ENCODE measurements around the gene ALG1. TPM values are rescaled to one million over a fixed set of nuclear protein-coding genes. Genes with fewer than 3 reads are reported as not detected.
"Not testable (repeated sequence)": the region's sequence is repeated elsewhere in the genome, so short reads cannot be mapped to it uniquely, and the experiment has no call there.

ALG1 gene
- total and polyA plus RNA-seq, 2 donors, result 19.0 to 20.1 TPM

- not testable (repeated sequence) for H3K36me3 ChIP-seq (ENCODE audit: control insufficient read depth in 2 of 2, insufficient read depth in 2 of 2, low read length in 1 of 2); H3K4me1 ChIP-seq (ENCODE audit: control insufficient read depth in 2 of 2, insufficient read depth in 2 of 2, low read length in 2 of 2); DNase-seq (ENCODE audit: low read depth in 6 of 9, low spot score in 9 of 9); H3K27ac ChIP-seq (ENCODE audit: low read depth in 1 of 2, low read length in 1 of 2); H3K9me3 ChIP-seq (ENCODE audit: control insufficient read depth in 2 of 2, insufficient read depth in 1 of 2, low read length in 1 of 2); H3K27me3 ChIP-seq (ENCODE audit: control insufficient read depth in 2 of 2, insufficient read depth in 1 of 2, low read length in 1 of 2); H3K4me3 ChIP-seq (ENCODE audit: low read length in 2 of 2)
- 17% methylated on average over 20 of the region's 20 CpGs for WGBS
These were observed 45.9 kb downstream of the ALG1 start for GRCh38 chr16:5117300-5118087.

- H3K4me3 ChIP-seq (ENCODE audit: low read length in 2 of 2); H3K27ac ChIP-seq (ENCODE audit: low read depth in 1 of 2, low read length in 1 of 2); H3K36me3 ChIP-seq (ENCODE audit: control insufficient read depth in 2 of 2, insufficient read depth in 2 of 2, low read length in 1 of 2); H3K27me3 ChIP-seq (ENCODE audit: control insufficient read depth in 2 of 2, insufficient read depth in 1 of 2, low read length in 1 of 2); H3K9me3 ChIP-seq (ENCODE audit: control insufficient read depth in 2 of 2, insufficient read depth in 1 of 2, low read length in 1 of 2); DNase-seq (ENCODE audit: low read depth in 6 of 9, low spot score in 9 of 9); H3K4me1 ChIP-seq (ENCODE audit: control insufficient read depth in 2 of 2, insufficient read depth in 2 of 2, low read length in 2 of 2): not testable (repeated sequence)
- 93% methylated on average over 3 of the region's 3 CpGs for WGBS
These were observed 59.9 kb downstream of the ALG1 start for GRCh38 chr16:5131467-5132004.

GRCh38 chr16:5132915-5133600 lies 61.4 kb downstream of the ALG1 start:
- not testable (repeated sequence) for DNase-seq (ENCODE audit: low read depth in 6 of 9, low spot score in 9 of 9); H3K9me3 ChIP-seq (ENCODE audit: control insufficient read depth in 2 of 2, insufficient read depth in 1 of 2, low read length in 1 of 2)
- WGBS, result 61% methylated on average over 13 of the region's 13 CpGs

GRCh38 chr16:5134739-5135452 lies 63.3 kb downstream of the ALG1 start:
- not testable (repeated sequence) for H3K4me1 ChIP-seq (ENCODE audit: control insufficient read depth in 2 of 2, insufficient read depth in 2 of 2, low read length in 2 of 2); DNase-seq (ENCODE audit: low read depth in 6 of 9, low spot score in 9 of 9)

More at GRCh38 chr16:5132915-5133600, 61.4 kb downstream of the ALG1 start:
- H3K4me3 ChIP-seq (ENCODE audit: low read length in 2 of 2); H3K4me1 ChIP-seq (ENCODE audit: control insufficient read depth in 2 of 2, insufficient read depth in 2 of 2, low read length in 2 of 2); H3K36me3 ChIP-seq (ENCODE audit: control insufficient read depth in 2 of 2, insufficient read depth in 2 of 2, low read length in 1 of 2); H3K27ac ChIP-seq (ENCODE audit: low read depth in 1 of 2, low read length in 1 of 2); H3K27me3 ChIP-seq (ENCODE audit: control insufficient read depth in 2 of 2, insufficient read depth in 1 of 2, low read length in 1 of 2): not testable (repeated sequence)

More at GRCh38 chr16:5134739-5135452, 63.3 kb downstream of the ALG1 start:
- H3K4me3 ChIP-seq (ENCODE audit: low read length in 2 of 2); H3K27me3 ChIP-seq (ENCODE audit: control insufficient read depth in 2 of 2, insufficient read depth in 1 of 2, low read length in 1 of 2); H3K27ac ChIP-seq (ENCODE audit: low read depth in 1 of 2, low read length in 1 of 2); H3K9me3 ChIP-seq (ENCODE audit: control insufficient read depth in 2 of 2, insufficient read depth in 1 of 2, low read length in 1 of 2); H3K36me3 ChIP-seq (ENCODE audit: control insufficient read depth in 2 of 2, insufficient read depth in 2 of 2, low read length in 1 of 2): not testable (repeated sequence)
- 39% methylated on average over 13 of the region's 13 CpGs for WGBS

Other genes with a start within 250 kb of the ALG1 start
- gene GLYR1, start 224.6 kb upstream of the ALG1 start, total RNA-seq, result 36.4 TPM
- 59.1 TPM for gene GLYR1, start 224.6 kb upstream of the ALG1 start, polyA plus RNA-seq
- gene UBN1, start 224.4 kb upstream of the ALG1 start, total RNA-seq, result 12.9 TPM
- gene UBN1, start 224.4 kb upstream of the ALG1 start, polyA plus RNA-seq, result 9.2 TPM
- 3.7 TPM for gene PPL, start 134.7 kb upstream of the ALG1 start, total RNA-seq
- 14.3 TPM for gene PPL, start 134.7 kb upstream of the ALG1 start, polyA plus RNA-seq
- gene SEC14L5, start 113.5 kb upstream of the ALG1 start, total RNA-seq, result 0.24 TPM
- 0.14 TPM for gene SEC14L5, start 113.5 kb upstream of the ALG1 start, polyA plus RNA-seq
- 6.7 TPM for gene NAGPA, start 37.9 kb upstream of the ALG1 start, total RNA-seq
- 10.3 TPM for gene NAGPA, start 37.9 kb upstream of the ALG1 start, polyA plus RNA-seq
- gene C16orf89, start 5.9 kb upstream of the ALG1 start, total RNA-seq, result 1.4 TPM
- 0.71 TPM for gene C16orf89, start 5.9 kb upstream of the ALG1 start, polyA plus RNA-seq
- 5.9 TPM for gene EEF2KMT, start 26.0 kb downstream of the ALG1 start, total RNA-seq
- gene EEF2KMT, start 26.0 kb downstream of the ALG1 start, polyA plus RNA-seq, result 5.4 TPM

Measured in thymus (tissue), 11 donors.